H9 (cell line): ENCODE measurements around the gene FRMD1. TPM values are rescaled to one million over a fixed set of nuclear protein-coding genes. Genes with fewer than 3 reads are reported as not detected.

Experiments used
- DNase-seq: peaks from one replicate; pipeline ENCODE4 v3.0.0-alpha.2; 2017
- H2AFZ ChIP-seq: one replicate; pipeline ENCODE4 v1.6.1; 2013; ENCODE audit warnings: mild to moderate bottlenecking, low read length, control low read depth, moderate library complexity
- H2AK5ac ChIP-seq: 2 replicates; pipeline ENCODE4 v1.6.1; 2013; ENCODE audit warnings: low read length, control low read depth, mixed read lengths; ENCODE audit not compliant: insufficient read length
- H2BK120ac ChIP-seq: one replicate; pipeline ENCODE4 v1.6.1; 2013; ENCODE audit warnings: low read depth, mild to moderate bottlenecking, low read length, control low read depth, inconsistent platforms; ENCODE audit not compliant: poor library complexity, severe bottlenecking
- H2BK12ac ChIP-seq: 2 replicates; pipeline ENCODE4 v1.6.1; 2013; ENCODE audit warnings: low read length, control low read depth, mixed read lengths, low read depth; ENCODE audit not compliant: insufficient read length
- H2BK15ac ChIP-seq: 2 replicates; pipeline ENCODE4 v1.6.1; 2013; ENCODE audit warnings: low read depth, low read length, control low read depth
- H2BK20ac ChIP-seq: one replicate; pipeline ENCODE4 v1.6.1; 2013; ENCODE audit warnings: low read depth, mild to moderate bottlenecking, low read length, control low read depth, inconsistent platforms; ENCODE audit not compliant: poor library complexity, severe bottlenecking
- H2BK5ac ChIP-seq: 2 replicates; pipeline ENCODE4 v1.6.1; 2013; ENCODE audit warnings: low read length, control low read depth, mixed read lengths; ENCODE audit not compliant: insufficient read length
- H3K14ac ChIP-seq: 2 replicates; pipeline ENCODE4 v1.6.1; 2013; ENCODE audit warnings: low read length, control low read depth; ENCODE audit not compliant: insufficient read depth
- H3K18ac ChIP-seq: 2 replicates; pipeline ENCODE4 v1.6.1; 2013; ENCODE audit warnings: low read depth, mild to moderate bottlenecking, mixed read lengths, low read length, control low read depth; ENCODE audit not compliant: insufficient read length
- H3K23ac ChIP-seq: 2 replicates; pipeline ENCODE4 v1.6.1; 2013; ENCODE audit warnings: low read length, control low read depth, mixed read lengths, low read depth; ENCODE audit not compliant: insufficient read length
- H3K23me2 ChIP-seq: 2 replicates; pipeline ENCODE4 v1.6.1; 2013; ENCODE audit warnings: low read depth, mild to moderate bottlenecking, mixed read lengths, low read length, control low read depth; ENCODE audit not compliant: insufficient read length, poor library complexity, severe bottlenecking
- H3K27ac ChIP-seq: 2 replicates; pipeline ENCODE4 v1.5.1; 2013; ENCODE audit warnings: low read length, control low read depth, mixed read lengths, low read depth; ENCODE audit not compliant: insufficient read length
- H3K27me3 ChIP-seq: 2 replicates; pipeline ENCODE4 v1.6.1; 2013; ENCODE audit warnings: low read length, control low read depth, inconsistent platforms; ENCODE audit not compliant: insufficient read depth
- H3K4ac ChIP-seq: 2 replicates; pipeline ENCODE4 v1.6.1; 2013; ENCODE audit warnings: low read depth, mild to moderate bottlenecking, control low read depth, inconsistent platforms, low read length, moderate library complexity
- H3K4me1 ChIP-seq: 2 replicates; pipeline ENCODE4 v1.6.1; 2013; ENCODE audit warnings: low read length, control low read depth, inconsistent platforms; ENCODE audit not compliant: insufficient read depth
- H3K4me2 ChIP-seq: 2 replicates; pipeline ENCODE4 v1.6.1; 2013; ENCODE audit warnings: low read length, control low read depth, mixed read lengths; ENCODE audit not compliant: insufficient read length, insufficient read depth
- H3K56ac ChIP-seq: 2 replicates; pipeline ENCODE4 v1.6.1; 2013; ENCODE audit warnings: low read depth, mild to moderate bottlenecking, mixed read lengths, low read length, control low read depth; ENCODE audit not compliant: insufficient read length
- H3K79me1 ChIP-seq: 2 replicates; pipeline ENCODE4 v1.6.1; 2013; ENCODE audit warnings: low read depth, mild to moderate bottlenecking, moderate library complexity, low read length, control low read depth, inconsistent platforms; ENCODE audit not compliant: insufficient read depth, poor library complexity, severe bottlenecking
- H3K79me2 ChIP-seq: 2 replicates; pipeline ENCODE4 v1.6.1; 2013; ENCODE audit warnings: low read length, control low read depth, inconsistent platforms; ENCODE audit not compliant: insufficient read depth
- H3K9ac ChIP-seq: 2 replicates; pipeline ENCODE4 v1.6.1; 2013; ENCODE audit warnings: low read length, control low read depth, mixed read lengths; ENCODE audit not compliant: insufficient read length; ENCODE audit errors: extremely low read depth
- H3K9me3 ChIP-seq: one replicate; pipeline ENCODE4 v1.6.1; 2013; ENCODE audit warnings: low read depth, low read length, inconsistent platforms; ENCODE audit not compliant: control insufficient read depth
- H3T11ph ChIP-seq: one replicate; pipeline ENCODE4 v1.6.1; 2013; ENCODE audit warnings: mild to moderate bottlenecking, low read length, control low read depth, inconsistent platforms
- H4K20me1 ChIP-seq: one replicate; pipeline ENCODE4 v1.6.1; 2013; ENCODE audit not compliant: control insufficient read depth, insufficient read length, insufficient read depth
- H4K5ac ChIP-seq: 2 replicates; pipeline ENCODE4 v1.6.1; 2013; ENCODE audit warnings: low read depth, mild to moderate bottlenecking, mixed read lengths, low read length, control low read depth; ENCODE audit not compliant: insufficient read length
- H4K8ac ChIP-seq: replicated peaks from 2 replicates; pipeline ENCODE4 v1.6.1; 2013; ENCODE audit warnings: low read length, control low read depth, mixed read lengths, low read depth; ENCODE audit not compliant: insufficient read length
- H4K91ac ChIP-seq: 2 replicates; pipeline ENCODE4 v1.6.1; 2013; ENCODE audit warnings: low read depth, mild to moderate bottlenecking, moderate library complexity, mixed read lengths, low read length, control low read depth; ENCODE audit not compliant: insufficient read length
- H3K27ac Mint-ChIP-seq, 3 experiments: 2 replicates in 2 of 3; 3 replicates in 1 of 3; pipeline ENCODE4 v1.8.0; 2020 to 2021; ENCODE audit warnings: mixed read lengths in 3 of 3, mild to moderate bottlenecking in 1 of 3, moderate library complexity in 1 of 3
- H3K27me3 Mint-ChIP-seq: 2 replicates; pipeline ENCODE4 v1.8.0; 2021; ENCODE audit warnings: low read depth, mild to moderate bottlenecking, moderate library complexity, mixed read lengths
- H3K36me3 Mint-ChIP-seq, 3 experiments: 2 replicates in 2 of 3; 3 replicates in 1 of 3; pipeline ENCODE4 v1.8.0; 2020 to 2021; ENCODE audit warnings: low read depth in 3 of 3, mixed read lengths in 3 of 3; ENCODE audit not compliant: insufficient read depth in 1 of 3
- H3K4me1 Mint-ChIP-seq, 2 experiments: 2 replicates each; pipeline ENCODE4 v1.8.0; 2020; ENCODE audit warnings: mixed read lengths in 2 of 2
- H3K4me3 Mint-ChIP-seq, 2 experiments: 2 replicates in 1 of 2; 3 replicates in 1 of 2; pipeline ENCODE4 v1.8.0; 2020 to 2021; ENCODE audit warnings: mild to moderate bottlenecking in 2 of 2, mixed read lengths in 2 of 2, moderate library complexity in 1 of 2
- H3K9me3 Mint-ChIP-seq, 2 experiments: 2 replicates in 1 of 2; 3 replicates in 1 of 2; pipeline ENCODE4 v1.8.0; 2020; ENCODE audit warnings: mild to moderate bottlenecking in 2 of 2, mixed read lengths in 2 of 2, moderate library complexity in 1 of 2
- WGBS: extraction: QIAGEN DNeasy Blood & Tissue Kit; methylation state at CpG from one replicate; pipeline ENCODE4 v1.1.7; 2013; ENCODE audit warnings: missing lambda C conversion rate, low lambda C conversion rate, mixed read lengths; ENCODE audit not compliant: insufficient read length; ENCODE audit errors: extremely low coverage; 5-methylcytosine and 5-hydroxymethylcytosine counted together
- total RNA-seq: library from RNA; stranded (reverse); gene quantifications from 2 replicates; pipeline ENCODE4 v1.2.1, GENCODE V29; 2021
- TF ChIP-seq, protein P1 (sequence below): fragments of 200-600 bp; sonication (generic); conservative IDR thresholded peaks from 3 replicates; pipeline ENCODE4 v1.8.0; 2021; ENCODE audit warnings: antibody characterized with exemption, mild to moderate bottlenecking

Gene FRMD1
- total RNA-seq, 1 experiment from 2014 or later, result not detected

DNA sequence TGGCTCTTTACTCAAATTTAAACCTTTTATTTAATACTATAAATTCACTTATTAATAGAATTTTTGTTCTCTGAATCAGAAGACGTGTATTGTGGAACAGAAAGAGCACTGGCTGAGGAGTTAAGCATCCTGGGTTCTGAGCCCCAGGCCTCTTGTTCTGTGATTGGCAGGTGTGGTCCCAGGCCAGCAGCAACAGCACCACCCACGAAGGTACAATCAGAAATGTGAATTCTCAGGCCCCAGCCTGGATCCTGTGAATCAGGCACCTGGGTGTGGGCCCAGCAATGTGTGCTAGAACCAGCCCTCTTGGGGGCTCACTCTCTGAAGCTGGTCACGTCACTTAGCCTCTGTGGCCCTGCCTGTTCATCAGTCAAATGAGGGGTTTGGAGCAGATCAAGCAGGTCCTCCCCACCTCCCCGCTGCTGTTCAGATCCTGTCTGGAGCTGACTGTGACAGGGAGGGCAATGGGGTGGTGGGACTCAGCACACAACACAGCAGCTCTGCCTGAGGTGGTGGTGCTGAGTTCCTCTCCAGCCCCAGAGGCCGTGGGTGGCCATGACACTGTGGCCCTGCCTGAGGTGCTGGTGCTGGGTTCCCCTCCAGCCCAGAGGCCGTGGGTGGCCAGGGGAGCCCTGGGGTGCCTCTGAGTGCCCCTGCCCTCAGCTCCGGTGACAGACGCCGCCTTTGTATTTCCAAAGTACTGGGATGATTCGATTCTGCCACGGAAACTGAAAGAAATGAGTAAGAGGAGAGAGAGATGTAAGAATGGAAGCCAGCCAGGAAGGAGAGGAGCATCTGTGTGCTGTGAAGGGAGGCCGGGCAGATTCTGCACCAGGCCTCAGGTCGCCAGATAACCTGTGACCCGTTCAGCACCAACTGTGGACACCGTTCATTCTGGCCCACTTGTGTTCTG, 41.6 kb upstream of the FRMD1 start:
- Histone ChIP-seq H2BK120ac (no peak overlapping the region), H2AFZ (no peak overlapping the region), H3K4ac (no peak overlapping the region), H3K27ac (no peak overlapping the region), H3K18ac (no peak overlapping the region), H3K9ac (no peak overlapping the region), H3K79me2 (no peaks in the 10 kb centered on the region), H2BK20ac (no peak overlapping the region), H4K5ac (no peak overlapping the region), H2BK5ac (no peak overlapping the region), H3K23me2 (no peaks in the 10 kb centered on the region), H4K91ac (no peak overlapping the region), H3T11ph (no peak overlapping the region), H3K14ac (no peak overlapping the region), H3K56ac (no peak overlapping the region), H4K20me1 (no peaks in the 10 kb centered on the region), H2AK5ac (no peak overlapping the region), H3K79me1 (no peaks in the 10 kb centered on the region), H2BK15ac (no peak overlapping the region), H3K27me3 (no peaks in the 10 kb centered on the region), H3K4me1 (no peaks in the 10 kb centered on the region), H4K8ac (no peak overlapping the region), H3K4me2 (no peak overlapping the region), H2BK12ac (no peak overlapping the region), H3K23ac (no peak overlapping the region), H3K9me3 (no peaks in the 10 kb centered on the region)
- H3K9me3 Mint-ChIP-seq, result peaks cover 3% of the 10 kb centered on the region in 2 experiments; a peak in 4 of 5 replicates
- peaks cover 26 to 31% of the 10 kb centered on the region in 2 experiments for H3K4me1 Mint-ChIP-seq
- H3K27ac Mint-ChIP-seq, result no peak overlapping the region; a peak in 1 of 7 replicates
- peaks cover 0 to 4% (median 3%) of the 10 kb centered on the region in 3 experiments; a peak in 2 of 7 replicates for H3K36me3 Mint-ChIP-seq
- no peak overlapping the region for H3K4me3 Mint-ChIP-seq
- WGBS, result no CpG with 5 or more reads among the region's 15 CpGs
- DNase-seq, result peak; percentile 21
- H3K27me3 Mint-ChIP-seq, result peaks cover 9% of the 10 kb centered on the region; the same call in 1 of the 2 replicates
- TF ChIP-seq, protein P1, sequence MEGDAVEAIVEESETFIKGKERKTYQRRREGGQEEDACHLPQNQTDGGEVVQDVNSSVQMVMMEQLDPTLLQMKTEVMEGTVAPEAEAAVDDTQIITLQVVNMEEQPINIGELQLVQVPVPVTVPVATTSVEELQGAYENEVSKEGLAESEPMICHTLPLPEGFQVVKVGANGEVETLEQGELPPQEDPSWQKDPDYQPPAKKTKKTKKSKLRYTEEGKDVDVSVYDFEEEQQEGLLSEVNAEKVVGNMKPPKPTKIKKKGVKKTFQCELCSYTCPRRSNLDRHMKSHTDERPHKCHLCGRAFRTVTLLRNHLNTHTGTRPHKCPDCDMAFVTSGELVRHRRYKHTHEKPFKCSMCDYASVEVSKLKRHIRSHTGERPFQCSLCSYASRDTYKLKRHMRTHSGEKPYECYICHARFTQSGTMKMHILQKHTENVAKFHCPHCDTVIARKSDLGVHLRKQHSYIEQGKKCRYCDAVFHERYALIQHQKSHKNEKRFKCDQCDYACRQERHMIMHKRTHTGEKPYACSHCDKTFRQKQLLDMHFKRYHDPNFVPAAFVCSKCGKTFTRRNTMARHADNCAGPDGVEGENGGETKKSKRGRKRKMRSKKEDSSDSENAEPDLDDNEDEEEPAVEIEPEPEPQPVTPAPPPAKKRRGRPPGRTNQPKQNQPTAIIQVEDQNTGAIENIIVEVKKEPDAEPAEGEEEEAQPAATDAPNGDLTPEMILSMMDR, result no peak; the same call in 2 of the 3 replicates
